Transverse colon (tissue), 4 donors: ENCODE data around the gene PARN. TPM values are rescaled to one million over a fixed set of nuclear protein-coding genes. Genes with fewer than 3 reads are reported as not detected.
A peak's percentile ranks its signal among the peaks of the same experiment; 100 is the strongest.

Source experiments
- DNase-seq: peaks from one replicate; pipeline ENCODE4 v3.0.0-alpha.2; 2019
- H3K27ac ChIP-seq, 4 donors: fragments of 200-600 bp; sonication (generic); 2 replicates each; pipeline ENCODE4 v1.5.1; 2016 to 2018; ENCODE audit warnings: inconsistent platforms in 4 of 4
- H3K27me3 ChIP-seq: fragments of 200-600 bp; sonication (generic); 2 replicates; pipeline ENCODE4 v1.5.1; 2017; ENCODE audit warnings: inconsistent platforms
- H3K36me3 ChIP-seq, 4 donors: fragments of 200-600 bp; sonication (generic); 2 replicates each; pipeline ENCODE4 v1.5.1; 2017 to 2019; ENCODE audit warnings: inconsistent platforms in 4 of 4
- H3K4me1 ChIP-seq, 4 donors: fragments of 200-600 bp; sonication (generic); 2 replicates each; pipeline ENCODE4 v1.5.1; 2017 to 2020; ENCODE audit warnings: inconsistent platforms in 4 of 4
- H3K4me3 ChIP-seq, 4 donors: fragments of 200-600 bp; sonication (generic); 1 replicate in 1 of 4; 2 replicates in 3 of 4; pipeline versions ENCODE4 v1.5.1 to v1.6.1; 2017 to 2019; ENCODE audit warnings: inconsistent platforms in 4 of 4
- H3K9me3 ChIP-seq, 2 donors: fragments of 200-600 bp; sonication (generic); 2 replicates each; pipeline ENCODE4 v1.5.1; 2017 to 2019; ENCODE audit warnings: inconsistent platforms in 2 of 2
- EP300 ChIP-seq: sonication (generic); formaldehyde crosslinking; IDR thresholded peaks from one replicate; pipeline ENCODE4 v1.6.1; 2017; ENCODE audit warnings: antibody characterized with exemption, low read depth
- POLR2A ChIP-seq: fragments of 450-650 bp; IDR thresholded peaks from one replicate; pipeline ENCODE4 v1.6.1; 2016; ENCODE audit warnings: antibody characterized with exemption, mild to moderate bottlenecking, moderate library complexity
- POLR2AphosphoS5 ChIP-seq, 3 donors: sonication (generic); formaldehyde crosslinking; IDR thresholded peaks; one replicate each; pipeline ENCODE4 v1.6.1; 2016; ENCODE audit warnings: antibody characterized with exemption in 3 of 3
- WGBS, 2 donors: methylation state at CpG; one replicate each; pipeline ENCODE4 v1.1.5; 2018; ENCODE audit warnings: low coverage in 1 of 2; 5-methylcytosine and 5-hydroxymethylcytosine counted together
- in situ Hi-C, 4 donors: fragments of 200-750 bp; cut with MboI; loops; one replicate each; pipeline versions ENCODE4 v1.15.0 to v1.15.1; 2017; ENCODE audit warnings: low sequenced_read_pairs in 3 of 4, low pct_ligation_motif_present in 1 of 4, low pct_unique_long_range_greater_than_20kb in 1 of 4
- intact Hi-C: fragments of 100-400 bp; cut with DNase I; formaldehyde crosslinking; loops from one replicate; pipeline ENCODE4 v1.15.1; 2023; ENCODE audit warnings: low total_unique reads
- total RNA-seq, 4 donors: library from RNA; depleted of rRNA; stranded (reverse); fragments of >200 nt; gene quantifications; one replicate each; pipeline ENCODE4 v1.1.0, GENCODE V29; 2016
- TF ChIP-seq, protein P1 (sequence below), 5 experiments: fragments of 200-600 bp in 3 of 5; fragments of 450-650 bp in 2 of 5; sonication (generic) in 3 of 5; IDR thresholded peaks; 1 replicate in 2 of 5; 2 replicates in 3 of 5; pipeline ENCODE4 v1.5.1; 2016 to 2017; ENCODE audit warnings: antibody characterized with exemption in 5 of 5, inconsistent platforms in 3 of 5, mild to moderate bottlenecking in 2 of 5, moderate library complexity in 1 of 5

PARN gene
- total RNA-seq, 4 donors from 2014 or later: 26.9 to 57.3 (median 34.1) TPM

DNA sequence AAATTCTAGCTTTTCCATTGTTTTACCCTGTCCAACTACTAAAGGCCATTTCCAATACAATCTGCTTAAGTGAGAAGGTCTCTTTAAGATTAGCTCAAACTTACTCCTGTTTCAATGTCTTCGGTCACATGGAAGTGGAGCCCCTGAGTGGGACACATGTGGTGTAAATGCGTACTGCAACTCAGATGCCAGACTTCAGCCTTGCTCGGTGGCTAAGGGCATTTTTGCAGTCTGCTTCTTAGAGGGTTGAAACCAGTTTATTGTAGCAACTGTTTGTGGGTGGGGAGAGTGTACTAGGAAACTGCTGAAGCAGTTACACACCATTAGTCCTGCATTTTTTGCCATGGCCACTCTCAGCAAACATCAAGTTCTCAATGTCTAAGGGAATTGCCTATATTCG is 140.6 kb downstream of the PARN start:
- Histone ChIP-seq H3K9me3 (no peaks in the 10 kb centered on the region), H3K27me3 (no peaks in the 10 kb centered on the region), H3K36me3 (no peaks in the 10 kb centered on the region), H3K4me1 (peaks cover 4 to 26% (median 20%) of the 10 kb centered on the region in 4 donors), H3K27ac (no peak overlapping the region), H3K4me3 (no peak overlapping the region)
- intact Hi-C loops: no loop called here
- WGBS, 2 donors: 80 to 82% methylated on average over 3 to 4 of the region's 4 CpGs
- DNase-seq: no peak
- in situ Hi-C loops: no loop called here
- TF ChIP-seq EP300: no peak
- no peak for TF ChIP-seq POLR2AphosphoS5 (IDR thresholded peaks at IDR 0.05)
- no peak for TF ChIP-seq POLR2A
- TF ChIP-seq, protein P1, sequence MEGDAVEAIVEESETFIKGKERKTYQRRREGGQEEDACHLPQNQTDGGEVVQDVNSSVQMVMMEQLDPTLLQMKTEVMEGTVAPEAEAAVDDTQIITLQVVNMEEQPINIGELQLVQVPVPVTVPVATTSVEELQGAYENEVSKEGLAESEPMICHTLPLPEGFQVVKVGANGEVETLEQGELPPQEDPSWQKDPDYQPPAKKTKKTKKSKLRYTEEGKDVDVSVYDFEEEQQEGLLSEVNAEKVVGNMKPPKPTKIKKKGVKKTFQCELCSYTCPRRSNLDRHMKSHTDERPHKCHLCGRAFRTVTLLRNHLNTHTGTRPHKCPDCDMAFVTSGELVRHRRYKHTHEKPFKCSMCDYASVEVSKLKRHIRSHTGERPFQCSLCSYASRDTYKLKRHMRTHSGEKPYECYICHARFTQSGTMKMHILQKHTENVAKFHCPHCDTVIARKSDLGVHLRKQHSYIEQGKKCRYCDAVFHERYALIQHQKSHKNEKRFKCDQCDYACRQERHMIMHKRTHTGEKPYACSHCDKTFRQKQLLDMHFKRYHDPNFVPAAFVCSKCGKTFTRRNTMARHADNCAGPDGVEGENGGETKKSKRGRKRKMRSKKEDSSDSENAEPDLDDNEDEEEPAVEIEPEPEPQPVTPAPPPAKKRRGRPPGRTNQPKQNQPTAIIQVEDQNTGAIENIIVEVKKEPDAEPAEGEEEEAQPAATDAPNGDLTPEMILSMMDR (IDR thresholded peaks at IDR 0.05): peak in 1 of 5 experiments; percentile 10

GRCh38 chr16:14487579-14487978 is 142.5 kb downstream of the PARN start:
- intact Hi-C loops (no loop called here), in situ Hi-C loops (no loop called here)
- no peaks in the 10 kb centered on the region for H3K9me3 ChIP-seq
- 11 to 23% methylated on average over 3 of the region's 3 CpGs for WGBS, 2 donors
- no peaks in the 10 kb centered on the region for H3K27me3 ChIP-seq
- H3K4me1 ChIP-seq: peaks cover 4 to 26% (median 20%) of the 10 kb centered on the region in 4 donors
- DNase-seq: peak; percentile 19
- no peaks in the 10 kb centered on the region for H3K36me3 ChIP-seq
- no peak overlapping the region for H3K4me3 ChIP-seq
- no peak for TF ChIP-seq EP300
- TF ChIP-seq, protein P1 (IDR thresholded peaks at IDR 0.05): no peak
- TF ChIP-seq POLR2A: no peak
- no peak for TF ChIP-seq POLR2AphosphoS5 (IDR thresholded peaks at IDR 0.05)
- H3K27ac ChIP-seq: peak overlapping the region; percentile 69 to 81 (median 70)

- in situ Hi-C loops (no loop called here), intact Hi-C loops (no loop called here)
- Histone ChIP-seq H3K36me3 (peaks cover 0 to 5% (median 0%) of the 10 kb centered on the region in 4 donors), H3K4me3 (peak overlapping the region in 2 of 4 donors; percentile 3 to 8), H3K9me3 (no peaks in the 10 kb centered on the region), H3K27me3 (no peaks in the 10 kb centered on the region), H3K27ac (peak overlapping the region; percentile 69 to 81 (median 70)), H3K4me1 (peaks cover 4 to 26% (median 20%) of the 10 kb centered on the region in 4 donors)
- TF ChIP-seq, protein P1 (IDR thresholded peaks at IDR 0.05): peak in 2 of 5 experiments; percentile 25 to 39
- TF ChIP-seq POLR2AphosphoS5 (IDR thresholded peaks at IDR 0.05): peak; percentile 66 to 82 (median 71)
- TF ChIP-seq EP300: no peak
- peak; percentile 82 for DNase-seq
- 21 to 27% methylated on average over 5 to 20 of the region's 20 CpGs for WGBS, 2 donors
Observed at GRCh38 chr16:14486520-14487303, 143.3 kb downstream of the PARN start.

- H3K9me3 ChIP-seq: no peaks in the 10 kb centered on the region
- TF ChIP-seq POLR2AphosphoS5 (IDR thresholded peaks at IDR 0.05) (no peak), POLR2A (no peak), EP300 (no peak)
- TF ChIP-seq, protein P1 (IDR thresholded peaks at IDR 0.05): no peak
- H3K4me1 ChIP-seq: peaks cover 4 to 26% (median 20%) of the 10 kb centered on the region in 4 donors
- peaks cover 0 to 13% (median 0%) of the 10 kb centered on the region in 4 donors for H3K36me3 ChIP-seq
- H3K27me3 ChIP-seq: no peaks in the 10 kb centered on the region
- intact Hi-C loops (no loop called here), in situ Hi-C loops (no loop called here)
- WGBS, 2 donors: 67 to 88% methylated on average over 1 to 16 of the region's 16 CpGs
- no peak overlapping the region for H3K4me3 ChIP-seq
- DNase-seq: no peak
- peak overlapping the region; percentile 69 to 81 (median 70) for H3K27ac ChIP-seq
Observed at GRCh38 chr16:14485811-14486519, 144.1 kb downstream of the PARN start.
